GM04503 (cell line): ENCODE data around the gene PXMP2.

ENCODE experiments used
- DNase-seq: peaks from one replicate; pipeline ENCODE4 v3.0.0-alpha.2; 2012; ENCODE audit warnings: low read depth

The PXMP2 gene

GRCh38 chr12:132687211-132688164, at the start of gene PXMP2, which contains the start of gene POLE:
Gene PXMP2 (plus strand): TSS chr12:132687587. CDS start chr12:132687671, 84 bp downstream.
Gene POLE (minus strand): TSS chr12:132687342. CDS start chr12:132687315, 27 bp downstream.
- peak; percentile 65 for DNase-seq

DNA sequence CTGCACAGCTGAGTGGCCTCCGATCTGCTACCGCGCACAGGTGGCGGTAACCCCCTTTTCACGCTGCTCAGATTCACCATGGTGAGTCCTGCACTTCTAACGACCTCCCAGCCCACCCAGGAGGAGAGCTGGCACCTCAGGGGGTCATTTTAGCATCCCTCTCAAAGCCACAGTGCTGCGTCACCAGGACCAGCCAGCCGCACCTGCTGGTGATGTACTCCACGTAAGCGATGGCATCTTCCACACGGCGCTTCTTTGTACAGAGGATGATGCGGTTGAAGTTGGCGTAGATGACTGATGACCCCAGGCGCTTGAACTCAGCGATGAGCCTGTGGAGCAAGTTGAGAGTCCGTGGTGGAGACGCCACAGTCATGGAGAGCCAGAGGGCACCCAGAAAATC, 49.6 kb upstream of the PXMP2 start:
- no peak for DNase-seq

DNA sequence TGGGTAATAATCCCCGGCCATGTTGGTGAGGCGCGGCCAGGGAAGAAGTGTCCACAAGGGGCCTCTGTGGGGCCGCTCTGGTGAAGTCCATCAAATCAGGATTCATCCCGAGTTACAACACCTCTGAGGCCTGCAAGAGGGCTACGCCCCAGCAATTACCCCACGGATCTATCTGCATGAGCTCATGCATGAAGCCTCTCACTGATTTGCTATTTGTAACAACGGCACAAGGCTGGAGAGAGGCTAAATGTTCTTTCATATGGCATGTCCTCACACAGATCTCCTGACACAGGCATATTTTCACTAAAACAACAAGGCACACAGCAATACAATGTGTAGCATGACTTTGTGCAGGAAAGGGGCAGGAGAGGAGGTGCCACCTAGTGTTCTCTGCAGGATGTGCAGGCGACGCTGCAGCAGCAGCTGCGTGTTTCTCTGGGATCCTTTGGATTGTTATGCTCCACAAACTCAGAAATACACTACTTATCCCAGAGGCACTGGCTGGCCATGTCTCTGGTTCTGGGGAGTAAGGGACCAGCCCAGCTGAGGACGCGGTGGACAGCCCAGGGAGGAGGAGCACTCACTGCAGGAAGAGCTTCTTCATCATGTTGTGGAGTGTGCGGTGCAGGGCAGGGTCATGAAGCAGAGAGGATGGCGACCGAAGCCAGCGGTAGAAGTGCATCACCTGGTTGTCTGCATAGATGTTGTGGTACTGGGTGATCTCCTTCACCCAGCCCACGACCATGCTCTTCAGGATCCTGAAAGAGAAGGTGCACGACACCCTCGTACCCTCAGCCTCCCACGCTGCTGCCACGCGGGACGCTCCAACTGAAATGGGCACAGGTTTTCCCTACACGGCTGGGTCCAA, 48.6 kb upstream of the PXMP2 start:
- DNase-seq = peak; percentile 58

DNA sequence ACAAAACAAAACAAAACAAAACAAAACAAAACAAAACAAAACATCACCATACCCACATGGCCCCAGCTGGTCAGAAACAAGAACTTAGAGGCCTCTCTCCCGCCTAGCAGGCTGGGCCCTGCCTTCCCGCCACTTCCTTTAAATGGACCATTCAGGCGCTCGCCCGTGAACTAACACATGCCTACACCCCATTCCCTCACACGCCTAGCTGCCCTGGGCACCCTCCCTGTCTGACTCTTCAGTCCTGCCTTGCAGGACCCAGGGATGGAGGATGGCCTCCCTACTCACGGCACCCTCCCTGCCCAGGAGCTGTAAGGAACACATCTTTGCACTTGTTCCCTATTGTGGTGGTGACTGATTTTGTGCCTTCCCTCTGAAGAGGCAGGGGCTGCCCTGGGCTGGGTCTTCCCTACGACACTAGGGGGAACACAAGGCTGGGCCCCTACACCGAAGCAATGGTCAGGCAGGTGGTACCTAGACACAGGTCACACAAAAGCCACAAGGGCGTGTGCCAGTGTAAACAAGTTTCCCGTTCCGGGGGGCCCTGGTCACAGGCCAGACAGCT, 47.3 kb upstream of the PXMP2 start:
- DNase-seq = no peak

DNA sequence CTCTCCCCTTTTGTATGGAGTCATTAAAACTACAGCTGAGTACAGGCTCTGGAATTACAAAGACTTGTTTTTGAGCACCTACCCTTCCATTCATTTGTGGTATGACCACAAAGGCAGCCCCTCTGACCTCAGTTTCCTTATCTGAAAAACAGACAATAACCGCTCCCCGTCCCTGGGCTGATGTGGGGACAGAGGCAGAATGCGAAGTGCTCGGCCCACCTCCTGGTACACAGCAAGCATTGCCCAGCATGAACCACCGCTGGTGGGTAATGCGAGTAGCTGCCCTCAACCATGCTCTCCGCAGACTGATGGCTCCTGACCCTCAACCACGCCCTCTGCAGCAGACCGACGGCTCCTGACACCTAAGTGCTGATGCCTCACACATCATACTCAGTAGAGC, 46.5 kb upstream of the PXMP2 start:
- DNase-seq = no peak

- DNase-seq = no peak
Observed at GRCh38 chr12:132641811-132642650, 45.4 kb upstream of the PXMP2 start.

GRCh38 chr12:132642846-132643835, 44.2 kb upstream of the PXMP2 start:
- no peak for DNase-seq

- DNase-seq = no peak
Observed at GRCh38 chr12:132646850-132647249, 40.5 kb upstream of the PXMP2 start.

GRCh38 chr12:132647858-132648257, 39.5 kb upstream of the PXMP2 start:
- no peak for DNase-seq

GRCh38 chr12:132648616-132649225, 38.7 kb upstream of the PXMP2 start:
- DNase-seq = no peak

DNA sequence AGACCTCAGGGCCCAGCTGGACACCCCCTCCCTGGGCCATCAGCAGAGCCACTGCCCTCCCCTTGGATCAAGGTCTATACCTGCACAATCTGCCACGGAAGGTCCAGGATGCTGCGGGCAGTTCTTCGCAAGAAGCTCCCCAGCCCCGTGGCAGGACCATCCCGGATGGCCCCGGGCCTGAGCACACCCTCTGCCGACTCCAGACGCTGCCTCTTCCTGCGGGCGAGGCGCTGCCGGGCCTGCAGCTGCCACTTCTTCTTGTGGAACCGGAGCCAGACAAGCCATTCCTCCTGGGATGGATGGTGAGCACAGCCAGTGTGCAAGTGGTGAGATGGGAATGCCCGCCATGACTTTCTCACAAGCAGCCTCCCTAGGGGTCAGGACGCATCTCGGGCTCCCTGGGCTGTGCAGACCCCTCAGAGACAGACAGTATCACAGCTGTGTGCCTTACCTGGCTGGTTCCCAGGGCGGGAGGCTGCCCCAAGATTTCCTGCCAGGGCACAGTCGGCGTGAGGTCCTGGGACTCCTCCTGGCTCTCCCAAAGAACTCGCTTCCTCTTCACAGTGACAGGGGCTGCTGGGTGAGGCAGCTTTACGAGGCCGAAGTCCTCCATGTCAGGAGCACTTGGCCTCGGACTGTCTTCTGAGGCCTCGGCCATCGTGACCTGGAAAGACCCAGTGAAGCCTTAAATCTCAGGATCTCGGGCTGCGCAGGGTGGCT, 38.0 kb upstream of the PXMP2 start:
- DNase-seq = no peak

- no peak for DNase-seq
Observed at GRCh38 chr12:132651444-132652100, 35.8 kb upstream of the PXMP2 start.

GRCh38 chr12:132653567-132654290, 33.7 kb upstream of the PXMP2 start:
- no peak for DNase-seq

DNA sequence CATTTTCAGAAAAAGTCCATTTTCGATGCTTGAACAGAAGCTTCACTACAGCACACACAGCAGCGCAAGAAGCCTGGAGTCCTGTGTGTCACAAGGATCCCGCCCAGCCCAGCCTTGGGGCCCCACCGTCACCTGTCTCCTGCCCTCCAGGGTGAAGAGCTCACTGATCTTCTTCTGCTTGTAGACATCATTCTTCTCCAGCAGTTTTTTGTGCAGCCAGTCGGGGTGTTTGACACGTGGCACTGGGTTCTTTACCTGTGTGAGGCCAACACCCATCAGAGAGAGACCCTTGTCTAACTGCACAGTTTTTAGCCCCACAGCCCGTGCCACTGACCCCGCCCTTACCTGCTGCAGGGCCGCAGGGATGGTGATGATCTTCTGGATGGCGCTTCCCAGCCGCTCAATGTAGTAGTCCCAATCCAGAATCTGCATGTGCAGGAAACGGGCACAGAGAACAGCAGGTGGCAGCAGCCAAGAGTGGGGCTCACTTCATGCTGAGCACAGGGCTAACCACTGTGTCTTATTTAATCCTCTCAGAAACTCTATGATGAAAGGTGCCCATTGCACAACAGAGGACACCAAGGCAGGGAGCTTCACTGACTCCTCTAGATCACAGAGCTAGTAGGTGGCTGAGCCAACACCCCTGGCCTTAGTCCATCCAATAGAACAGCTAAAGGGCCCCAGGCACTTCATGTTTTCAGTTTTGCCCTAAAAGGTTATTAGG, 30.2 kb upstream of the PXMP2 start:
- no peak for DNase-seq

GRCh38 chr12:132658149-132658894, 29.1 kb upstream of the PXMP2 start:
- DNase-seq = no peak

- no peak for DNase-seq
Observed at GRCh38 chr12:132659146-132659545, 28.2 kb upstream of the PXMP2 start.
